Effector memory CD4-positive, alpha-beta T cell (primary cell): ENCODE data around the gene RPRD1B.
A peak's percentile ranks its signal among the peaks of the same experiment; 100 is the strongest.
"Not testable (repeated sequence)": the region's sequence is repeated elsewhere in the genome, so short reads cannot be mapped to it uniquely, and the experiment has no call there.

Experiments
- DNase-seq, 3 donors: peaks; one replicate each; pipeline ENCODE4 v3.0.0-alpha.2; 2020
- H3K27ac ChIP-seq: 2 replicates; pipeline ENCODE4 v1.7.0; 2013; ENCODE audit warnings: mild to moderate bottlenecking, low read length, moderate library complexity; ENCODE audit not compliant: insufficient read depth, poor library complexity, severe bottlenecking
- H3K27me3 ChIP-seq: replicated peaks from 2 replicates; pipeline ENCODE4 v1.7.0; 2013; ENCODE audit warnings: mild to moderate bottlenecking, low read length; ENCODE audit not compliant: insufficient read depth, control insufficient read depth, poor library complexity, severe bottlenecking
- H3K36me3 ChIP-seq: 2 replicates; pipeline ENCODE4 v1.7.0; 2013; ENCODE audit warnings: mild to moderate bottlenecking, low read length, moderate library complexity; ENCODE audit not compliant: control insufficient read depth, insufficient read depth
- H3K4me1 ChIP-seq: 2 replicates; pipeline ENCODE4 v1.7.0; 2013; ENCODE audit warnings: low read length, mild to moderate bottlenecking; ENCODE audit not compliant: control insufficient read depth, insufficient read depth, poor library complexity, severe bottlenecking
- H3K4me3 ChIP-seq: 2 replicates; pipeline ENCODE4 v1.7.0; 2013; ENCODE audit warnings: low read length, low read depth, mild to moderate bottlenecking; ENCODE audit not compliant: insufficient read depth, poor library complexity, severe bottlenecking
- H3K9me3 ChIP-seq: 2 replicates; pipeline ENCODE4 v1.7.0; 2013; ENCODE audit warnings: mild to moderate bottlenecking, low read length, moderate library complexity; ENCODE audit not compliant: control insufficient read depth

Gene RPRD1B

DNA sequence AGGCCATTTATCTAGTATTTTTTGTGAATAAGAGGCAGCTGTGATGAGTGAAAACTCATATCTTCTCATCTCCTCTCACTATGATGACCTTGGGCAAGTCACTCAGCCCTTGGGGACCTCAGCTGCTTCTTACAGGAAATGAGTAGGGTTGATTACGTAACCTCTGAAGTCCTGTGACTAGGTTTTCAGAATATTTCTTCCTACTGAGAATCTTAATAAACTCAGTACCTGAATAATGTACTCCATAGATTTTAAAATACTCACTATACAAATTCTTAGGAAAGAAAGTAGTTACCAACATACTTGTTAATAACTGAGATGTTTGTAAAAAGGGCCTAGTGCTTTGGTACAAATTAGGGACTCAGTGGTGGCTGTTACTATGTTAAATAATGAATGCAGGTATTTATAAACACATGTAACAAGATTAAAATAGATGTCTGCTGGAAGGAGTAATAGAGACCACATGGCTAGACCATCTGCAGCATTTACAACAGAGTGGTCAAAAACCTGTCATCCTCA lies 60.9 kb downstream of the RPRD1B start:
- Histone ChIP-seq H3K27me3 (no peaks in the 10 kb centered on the region), H3K4me3 (no peak overlapping the region), H3K9me3 (no peaks in the 10 kb centered on the region), H3K4me1 (no peaks in the 10 kb centered on the region), H3K27ac (no peak overlapping the region), H3K36me3 (peaks cover 10% of the 10 kb centered on the region)
- peak in 2 of 3 donors; percentile 9 to 13 for DNase-seq

- Histone ChIP-seq H3K4me1 (no peaks in the 10 kb centered on the region), H3K36me3 (peaks cover 6% of the 10 kb centered on the region), H3K27ac (no peak overlapping the region), H3K27me3 (no peaks in the 10 kb centered on the region), H3K9me3 (no peaks in the 10 kb centered on the region), H3K4me3 (no peak overlapping the region)
- no peak for DNase-seq
Measured at GRCh38 chr20:38095017-38095686, 61.6 kb downstream of the RPRD1B start.

GRCh38 chr20:38098952-38099351 lies 65.4 kb downstream of the RPRD1B start:
- Histone ChIP-seq H3K9me3 (no peaks in the 10 kb centered on the region), H3K4me1 (no peaks in the 10 kb centered on the region), H3K36me3 (no peaks in the 10 kb centered on the region), H3K27me3 (no peaks in the 10 kb centered on the region), H3K4me3 (no peak overlapping the region), H3K27ac (no peak overlapping the region)
- no peak for DNase-seq

DNA sequence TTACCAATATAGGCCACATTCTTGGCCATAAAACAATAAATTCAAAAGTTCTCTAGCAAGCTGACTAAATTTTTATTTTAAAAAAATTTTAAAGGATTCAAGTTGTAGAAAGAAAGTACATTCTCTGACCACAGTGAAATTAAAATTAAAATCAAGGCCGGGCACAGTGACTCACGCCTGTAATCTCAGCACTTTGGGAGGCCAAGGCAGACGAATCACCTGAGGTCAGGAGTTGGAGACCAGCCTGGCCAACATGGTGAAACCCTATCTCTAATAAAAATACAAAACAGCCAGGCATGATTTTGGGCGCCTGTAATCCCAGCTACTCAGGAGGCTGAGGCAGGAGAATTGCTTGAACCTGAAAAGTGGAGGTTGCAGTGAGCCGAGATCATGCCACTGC lies 68.7 kb downstream of the RPRD1B start:
- H3K4me3 ChIP-seq, DNase-seq, H3K4me1 ChIP-seq, H3K27me3 ChIP-seq, H3K9me3 ChIP-seq, H3K36me3 ChIP-seq, H3K27ac ChIP-seq: not testable (repeated sequence)

DNA sequence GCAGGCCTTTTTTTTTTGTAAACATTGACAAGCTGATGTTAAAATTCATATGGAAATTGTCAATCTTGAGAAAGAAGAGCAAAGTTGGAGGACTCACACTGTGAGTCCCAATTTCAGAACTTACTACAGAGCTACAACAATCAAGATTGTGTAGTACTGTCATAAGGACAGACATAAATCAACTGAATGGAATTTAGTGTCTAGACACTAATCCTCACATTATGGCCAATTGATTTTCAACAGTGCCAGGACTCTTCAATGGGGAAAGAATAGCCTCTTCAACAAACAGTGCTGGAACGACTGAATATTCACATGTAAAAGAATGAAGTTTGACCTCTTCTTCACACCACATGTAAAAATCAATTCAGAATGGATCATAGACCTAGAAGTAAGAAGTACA lies 70.7 kb downstream of the RPRD1B start:
- no peaks in the 10 kb centered on the region for H3K36me3 ChIP-seq
- no peaks in the 10 kb centered on the region for H3K9me3 ChIP-seq
- no peak overlapping the region for H3K27ac ChIP-seq
- H3K27me3 ChIP-seq: no peaks in the 10 kb centered on the region
- no peaks in the 10 kb centered on the region for H3K4me1 ChIP-seq
- no peak overlapping the region for H3K4me3 ChIP-seq
- no peak for DNase-seq

DNA sequence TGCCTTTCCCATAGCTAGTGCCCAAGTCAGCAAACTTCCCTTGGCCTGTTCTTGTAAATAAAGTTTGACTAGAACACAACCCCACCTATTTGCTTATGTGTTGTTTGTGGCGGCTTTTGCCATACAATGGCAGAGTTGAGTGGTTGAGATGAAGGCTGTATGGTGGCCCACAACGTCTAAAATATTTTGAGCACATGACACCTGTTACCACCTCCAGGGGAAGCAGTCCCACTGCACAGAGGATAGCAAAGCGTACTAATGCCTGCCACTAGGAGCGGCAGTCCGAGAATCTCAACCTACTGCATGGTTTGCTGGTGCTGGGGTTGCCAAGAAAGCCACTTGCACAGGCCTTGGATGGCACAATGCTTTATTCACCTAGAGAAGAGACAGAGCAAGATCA lies 72.9 kb downstream of the RPRD1B start:
- Histone ChIP-seq H3K27ac (no peak overlapping the region), H3K4me3 (no peak overlapping the region), H3K36me3 (no peaks in the 10 kb centered on the region), H3K27me3 (no peaks in the 10 kb centered on the region), H3K4me1 (no peaks in the 10 kb centered on the region), H3K9me3 (no peaks in the 10 kb centered on the region)
- DNase-seq: no peak

- not testable (repeated sequence) for H3K9me3 ChIP-seq, H3K4me3 ChIP-seq, H3K4me1 ChIP-seq, DNase-seq, H3K27me3 ChIP-seq, H3K36me3 ChIP-seq, H3K27ac ChIP-seq
Measured at GRCh38 chr20:38107386-38107785, 73.8 kb downstream of the RPRD1B start.

GRCh38 chr20:38107916-38108315 lies 74.4 kb downstream of the RPRD1B start:
- not testable (repeated sequence) for DNase-seq, H3K27me3 ChIP-seq, H3K27ac ChIP-seq, H3K4me1 ChIP-seq, H3K36me3 ChIP-seq, H3K9me3 ChIP-seq, H3K4me3 ChIP-seq

- Histone ChIP-seq H3K36me3 (no peaks in the 10 kb centered on the region), H3K27ac (no peak overlapping the region), H3K4me1 (no peaks in the 10 kb centered on the region), H3K27me3 (no peaks in the 10 kb centered on the region), H3K9me3 (no peaks in the 10 kb centered on the region), H3K4me3 (no peak overlapping the region)
- DNase-seq: no peak
Measured at GRCh38 chr20:38108438-38108985, 75.0 kb downstream of the RPRD1B start.

DNA sequence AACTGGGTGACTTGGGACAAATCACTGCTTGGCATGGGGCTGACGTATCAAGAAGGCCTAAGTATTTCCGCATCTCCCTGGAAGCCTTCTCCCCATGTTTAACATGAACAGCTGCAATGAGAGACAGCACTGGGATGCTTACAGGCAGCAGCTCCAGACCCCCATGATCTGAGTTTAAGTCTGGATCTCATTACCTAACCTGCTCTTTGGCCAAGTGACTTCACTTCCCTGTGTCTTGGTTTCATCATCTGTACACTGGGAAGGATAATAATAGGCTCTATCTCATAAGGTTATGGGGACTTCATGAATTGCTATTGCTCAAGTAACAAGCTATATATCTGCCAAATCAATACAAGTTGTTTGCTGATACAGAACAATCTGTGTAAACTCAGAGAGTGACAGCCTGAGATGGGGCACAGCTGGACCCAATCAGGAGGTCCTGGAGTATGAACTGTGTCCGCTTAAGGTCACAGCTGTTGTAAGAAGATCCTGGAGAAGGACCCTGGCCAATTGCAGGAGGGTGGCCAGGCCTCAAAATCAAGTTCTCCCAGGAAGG lies 75.5 kb downstream of the RPRD1B start:
- H3K4me3 ChIP-seq: no peak overlapping the region
- no peak for DNase-seq

More for the DNA sequence above, 75.5 kb downstream of the RPRD1B start:
- H3K36me3 ChIP-seq: no peaks in the 10 kb centered on the region
- H3K27me3 ChIP-seq: no peaks in the 10 kb centered on the region
- H3K9me3 ChIP-seq: no peaks in the 10 kb centered on the region
- H3K4me1 ChIP-seq: no peaks in the 10 kb centered on the region
- H3K27ac ChIP-seq: no peak overlapping the region
